Measurements from ENCODE around the gene MCCC1.

Gene MCCC1

DNA sequence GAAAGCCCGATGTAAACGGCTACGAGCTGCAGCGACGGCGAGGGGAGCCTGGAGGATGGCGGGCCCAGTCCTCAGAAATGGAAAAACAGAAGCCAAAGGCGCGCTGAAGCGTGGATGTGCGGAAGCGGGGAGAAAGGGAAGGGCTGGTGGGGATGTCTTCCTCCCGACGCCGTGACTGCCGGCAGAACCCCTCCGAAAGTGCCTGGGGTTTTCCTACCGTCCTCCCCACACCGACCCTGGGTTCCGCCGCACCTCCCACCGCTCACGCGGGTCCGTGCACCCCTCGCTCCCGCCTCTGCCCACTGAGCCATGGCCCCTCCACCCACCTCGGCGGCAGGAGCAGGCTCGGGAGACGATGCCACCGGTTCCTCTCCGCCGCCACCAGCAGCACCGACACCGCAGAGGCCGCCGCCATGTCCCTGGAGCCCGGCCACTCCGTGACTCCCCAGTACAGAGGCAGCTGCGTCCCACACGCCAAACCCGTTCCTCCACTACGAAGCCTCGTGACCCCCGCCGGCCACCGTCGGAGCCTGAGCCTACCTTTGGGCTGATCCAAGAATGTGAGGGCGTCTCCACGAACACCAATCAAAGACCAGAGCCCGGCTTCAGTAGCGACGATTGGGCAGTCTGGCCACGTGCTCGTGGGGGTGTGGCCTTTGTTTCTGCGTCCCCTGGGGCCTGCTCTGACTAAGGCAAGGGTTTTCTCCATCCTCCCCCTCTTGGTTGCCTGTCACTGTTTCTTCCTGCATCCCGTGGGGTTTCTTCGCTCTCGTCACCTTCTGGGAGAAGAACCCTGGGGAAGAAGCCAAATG lies at the start of gene MCCC1:
MCCC1 (minus strand) TSS at position 471 of the 812 bp plus-strand sequence; CDS start at position 415, 56 bp downstream.
- peak within 1 kb of the TSS; percentile 93 for H3K4me3 Mint-ChIP-seq
- H3K27me3 Mint-ChIP-seq: no peaks in the 10 kb centered on the region
- H3K36me3 Mint-ChIP-seq (ENCODE audit: low read depth): peaks cover 20% of the 10 kb centered on the region
- intact Hi-C loops (cut with micrococcal nuclease): loop anchor here (10.0 kb wide), 1 partner anchor 174 kb away; no protein-coding TSS in a partner anchor
- H3K9me3 Mint-ChIP-seq: no peaks in the 10 kb centered on the region
- peaks cover 33% of the 10 kb centered on the region for H3K4me1 Mint-ChIP-seq (ENCODE audit: low read depth)
- peak within 1 kb of the TSS; percentile 98 for H3K27ac Mint-ChIP-seq

DNA sequence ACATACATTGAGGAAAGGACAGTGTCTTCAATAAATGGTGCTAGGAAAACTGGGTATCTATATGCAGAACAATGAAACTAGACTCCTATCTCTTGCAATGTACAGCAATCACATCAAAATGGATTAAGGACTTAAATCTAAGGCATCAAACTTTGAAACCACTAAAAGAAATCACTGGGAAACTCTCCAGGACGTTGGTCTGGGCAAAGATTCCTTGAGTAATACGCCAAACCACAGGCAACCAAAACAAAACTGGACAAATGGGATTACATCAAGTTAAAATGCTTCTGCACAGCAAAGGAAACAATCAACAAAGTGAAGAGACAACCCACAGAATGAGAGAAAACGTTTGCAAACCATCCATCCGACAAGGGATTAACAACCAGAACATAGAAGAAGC lies 48.8 kb upstream of the MCCC1 start:
- Mint-ChIP-seq H3K27me3 (peaks cover 22% of the 10 kb centered on the region), H3K9me3 (no peaks in the 10 kb centered on the region), H3K4me3 (no peak overlapping the region), H3K36me3 (ENCODE audit: low read depth) (no peaks in the 10 kb centered on the region), H3K27ac (no peak overlapping the region), H3K4me1 (ENCODE audit: low read depth) (peaks cover 28% of the 10 kb centered on the region)
- intact Hi-C loops (cut with micrococcal nuclease): no loop called here

DNA sequence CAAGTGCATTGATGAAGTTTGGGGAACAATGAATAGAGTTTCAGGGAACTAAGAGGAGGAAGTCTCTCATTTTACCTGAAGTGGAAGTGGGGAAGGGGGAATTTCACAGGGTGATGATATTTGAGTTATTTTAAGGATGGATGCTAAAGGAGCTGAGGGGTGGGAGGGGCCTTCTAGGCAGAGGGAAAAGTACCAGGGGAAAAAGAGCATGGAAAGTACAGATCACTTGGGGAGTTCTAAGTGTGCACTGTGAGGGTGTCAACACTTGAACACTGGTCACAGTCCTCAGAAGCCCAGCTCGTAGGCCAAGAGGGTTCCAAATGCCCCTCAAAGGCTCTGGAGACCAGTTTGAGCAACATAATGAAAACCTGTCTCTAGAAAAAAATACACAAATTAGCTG lies 45.1 kb upstream of the MCCC1 start:
- Mint-ChIP-seq H3K4me3 (no peak overlapping the region), H3K36me3 (ENCODE audit: low read depth) (no peaks in the 10 kb centered on the region), H3K4me1 (ENCODE audit: low read depth) (peaks cover 6% of the 10 kb centered on the region), H3K9me3 (no peaks in the 10 kb centered on the region), H3K27ac (no peak overlapping the region), H3K27me3 (peaks cover 15% of the 10 kb centered on the region)
- intact Hi-C loops (cut with micrococcal nuclease): no loop called here

DNA sequence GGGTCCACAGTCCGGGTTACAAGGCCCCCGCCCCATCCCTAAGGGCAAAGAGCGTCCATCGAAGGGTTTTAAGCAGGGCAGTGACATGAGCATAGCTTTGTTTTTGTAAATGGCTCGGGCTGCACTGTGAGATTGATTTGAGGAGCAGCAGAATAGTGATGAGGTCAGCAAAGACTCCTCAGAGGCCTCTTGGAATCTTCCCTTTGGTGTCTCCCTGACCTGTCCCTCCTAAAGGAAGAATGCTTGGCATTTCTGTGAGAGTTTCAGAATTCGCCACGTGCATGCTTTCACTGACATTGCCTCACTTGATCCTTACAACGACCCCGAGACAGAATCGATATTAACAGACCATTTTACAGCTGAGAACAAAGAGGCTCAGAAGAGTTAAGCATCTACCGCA lies 42.9 kb upstream of the MCCC1 start:
- peaks cover 13% of the 10 kb centered on the region for H3K27me3 Mint-ChIP-seq
- H3K36me3 Mint-ChIP-seq (ENCODE audit: low read depth): no peaks in the 10 kb centered on the region
- H3K4me3 Mint-ChIP-seq: no peak overlapping the region
- H3K9me3 Mint-ChIP-seq: no peaks in the 10 kb centered on the region
- intact Hi-C loops (cut with micrococcal nuclease): no loop called here
- H3K4me1 Mint-ChIP-seq (ENCODE audit: low read depth): peaks cover 6% of the 10 kb centered on the region
- H3K27ac Mint-ChIP-seq: no peak overlapping the region

DNA sequence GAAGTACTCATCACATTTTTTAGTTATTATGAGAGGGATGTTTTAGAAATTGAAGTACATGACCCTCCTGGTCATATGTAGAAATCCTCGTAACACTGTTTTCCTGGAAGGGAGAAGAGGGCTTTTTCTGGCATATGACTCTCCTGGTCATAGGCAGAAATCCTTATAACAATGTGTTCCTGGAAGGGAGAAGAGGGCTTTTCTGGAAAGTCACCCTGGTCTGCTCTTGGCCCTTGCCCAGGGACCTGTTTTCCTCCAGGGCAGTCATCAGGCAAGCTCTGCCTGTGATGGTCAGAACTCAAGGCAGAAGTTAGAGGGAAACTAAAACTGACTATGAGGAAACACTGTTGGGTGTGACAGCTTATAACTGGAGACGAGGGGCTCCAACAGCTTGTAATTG lies 35.5 kb upstream of the MCCC1 start:
- intact Hi-C loops (cut with micrococcal nuclease): no loop called here
- Mint-ChIP-seq H3K36me3 (ENCODE audit: low read depth) (no peaks in the 10 kb centered on the region), H3K4me3 (no peak overlapping the region), H3K27ac (peak overlapping the region; percentile 30), H3K4me1 (ENCODE audit: low read depth) (peaks cover 27% of the 10 kb centered on the region), H3K9me3 (peaks cover 7% of the 10 kb centered on the region), H3K27me3 (peaks cover 35% of the 10 kb centered on the region)

DNA sequence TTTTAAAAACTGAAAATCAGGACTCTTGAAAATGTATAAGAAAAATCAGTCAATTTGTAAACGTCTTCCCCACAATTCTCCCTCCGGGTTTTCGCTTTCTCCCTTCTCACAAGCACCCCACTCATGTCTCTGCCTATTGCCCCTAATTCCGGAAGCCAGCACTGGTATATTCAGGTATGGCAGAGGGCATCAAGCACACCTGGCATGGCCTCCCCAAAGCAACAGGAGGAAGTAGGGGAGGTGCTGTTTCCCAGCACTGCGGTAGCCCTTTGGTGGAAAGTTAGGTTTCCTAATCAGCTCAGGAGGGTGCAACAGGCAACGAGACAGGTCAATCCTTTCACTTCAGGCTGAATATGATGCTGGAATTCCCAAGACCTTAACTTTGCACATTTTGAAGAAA lies 33.1 kb upstream of the MCCC1 start:
- Mint-ChIP-seq H3K9me3 (peaks cover 21% of the 10 kb centered on the region), H3K27ac (no peak overlapping the region), H3K27me3 (peaks cover 35% of the 10 kb centered on the region), H3K4me1 (ENCODE audit: low read depth) (peaks cover 27% of the 10 kb centered on the region), H3K4me3 (no peak overlapping the region), H3K36me3 (ENCODE audit: low read depth) (peaks cover 11% of the 10 kb centered on the region)
- intact Hi-C loops (cut with micrococcal nuclease): no loop called here

DNA sequence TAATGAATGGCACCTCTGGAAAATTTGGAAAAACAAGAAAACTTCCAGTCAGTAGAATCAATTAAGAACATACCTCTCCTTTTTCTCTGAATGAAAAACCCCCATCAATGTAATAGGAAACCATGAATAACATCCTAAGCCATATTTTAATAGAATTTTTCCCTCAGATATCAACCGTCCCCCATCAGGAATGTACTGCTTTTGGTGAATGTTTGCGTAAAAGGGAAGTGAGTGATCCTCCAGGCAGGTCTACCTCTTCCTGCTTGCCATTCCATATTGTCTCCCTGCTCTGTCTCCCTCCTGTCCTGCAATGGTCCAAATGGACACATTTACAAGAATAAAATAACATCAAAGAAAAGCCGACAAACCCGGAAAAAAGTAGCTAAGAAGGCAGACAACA lies 32.4 kb upstream of the MCCC1 start:
- Mint-ChIP-seq H3K27ac (no peak overlapping the region), H3K4me1 (ENCODE audit: low read depth) (peaks cover 27% of the 10 kb centered on the region), H3K36me3 (ENCODE audit: low read depth) (peaks cover 11% of the 10 kb centered on the region), H3K27me3 (peaks cover 35% of the 10 kb centered on the region), H3K9me3 (peaks cover 21% of the 10 kb centered on the region), H3K4me3 (no peak overlapping the region)
- intact Hi-C loops (cut with micrococcal nuclease): no loop called here

DNA sequence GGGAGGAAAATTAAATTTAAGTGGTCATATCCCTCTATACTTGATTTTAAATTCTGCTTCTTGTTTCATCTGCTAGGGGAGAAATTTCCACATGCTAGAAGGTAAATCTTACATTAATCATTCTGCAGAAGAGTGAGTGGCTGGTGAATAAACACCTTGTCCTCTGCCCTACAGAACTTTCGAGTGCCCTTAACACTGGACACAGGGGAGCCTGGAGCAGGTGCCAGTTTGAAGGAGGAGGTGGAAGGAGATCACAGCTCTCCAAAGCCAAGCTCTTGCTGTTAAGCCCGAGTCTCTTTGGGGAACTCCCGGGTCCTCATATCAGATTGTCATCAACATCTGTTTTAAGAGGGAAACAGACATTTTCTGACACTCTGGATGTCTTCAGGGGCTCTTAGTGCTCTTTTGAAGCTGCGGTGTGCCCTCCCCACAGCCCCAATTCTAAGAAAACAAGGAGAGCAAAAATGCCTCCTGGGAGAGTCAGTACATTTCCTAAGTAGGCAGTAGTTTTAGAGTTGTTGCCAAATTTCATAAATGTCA lies 32.0 kb upstream of the MCCC1 start:
- peak overlapping the region; percentile 27 for H3K27ac Mint-ChIP-seq
- no peak overlapping the region for H3K4me3 Mint-ChIP-seq
- H3K36me3 Mint-ChIP-seq (ENCODE audit: low read depth): peaks cover 11% of the 10 kb centered on the region
- peaks cover 34% of the 10 kb centered on the region for H3K27me3 Mint-ChIP-seq
- intact Hi-C loops (cut with micrococcal nuclease): no loop called here
- H3K4me1 Mint-ChIP-seq (ENCODE audit: low read depth): peaks cover 27% of the 10 kb centered on the region
- peaks cover 21% of the 10 kb centered on the region for H3K9me3 Mint-ChIP-seq

DNA sequence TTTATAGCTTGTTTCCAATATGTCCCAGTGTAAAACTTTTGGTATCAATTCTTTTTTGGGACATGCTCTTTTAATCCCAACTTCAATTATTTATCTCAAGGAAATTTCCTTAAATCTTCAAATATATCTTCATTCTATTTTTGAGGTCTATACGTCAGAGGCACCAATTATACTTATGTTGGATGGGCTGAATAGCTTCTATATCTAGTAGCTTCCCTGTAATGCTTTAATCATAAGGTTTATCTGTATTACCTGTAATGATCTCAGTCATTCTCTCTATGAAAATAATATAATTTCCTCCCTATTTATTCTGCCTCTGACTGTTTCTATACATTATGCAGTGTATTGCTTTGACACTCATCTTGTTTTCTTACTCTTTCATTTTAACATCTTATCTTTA lies 29.9 kb upstream of the MCCC1 start:
- Mint-ChIP-seq H3K9me3 (peaks cover 21% of the 10 kb centered on the region), H3K27me3 (peaks cover 22% of the 10 kb centered on the region), H3K27ac (peak overlapping the region; percentile 59), H3K36me3 (ENCODE audit: low read depth) (peaks cover 11% of the 10 kb centered on the region), H3K4me3 (no peak overlapping the region), H3K4me1 (ENCODE audit: low read depth) (peaks cover 24% of the 10 kb centered on the region)
- intact Hi-C loops (cut with micrococcal nuclease): loop anchor here (5.0 kb wide), 1 partner anchor 33 kb away; the partner anchor contains the start of gene LAMP3

DNA sequence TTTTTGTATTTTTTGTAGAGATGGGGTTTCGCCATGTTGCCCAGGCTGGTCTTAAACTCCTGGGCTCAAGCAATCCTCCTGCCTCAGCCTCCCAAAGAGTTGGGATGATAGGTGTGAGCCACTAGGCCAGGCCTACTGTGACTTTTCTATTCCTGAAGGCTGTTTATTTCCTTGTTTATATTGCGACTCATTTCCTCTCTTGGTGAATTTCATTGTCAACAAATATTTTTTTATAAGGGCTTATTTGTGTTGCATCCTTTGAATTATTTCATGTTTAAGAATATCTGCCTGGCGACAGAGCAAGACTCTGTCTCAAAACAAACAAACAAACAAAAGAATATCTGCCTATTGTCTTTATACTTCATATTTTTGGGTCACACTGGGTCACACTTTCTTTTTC lies 29.4 kb upstream of the MCCC1 start:
- H3K9me3 Mint-ChIP-seq: peaks cover 21% of the 10 kb centered on the region
- H3K4me3 Mint-ChIP-seq: no peak overlapping the region
- H3K4me1 Mint-ChIP-seq (ENCODE audit: low read depth): peaks cover 19% of the 10 kb centered on the region
- peaks cover 11% of the 10 kb centered on the region for H3K36me3 Mint-ChIP-seq (ENCODE audit: low read depth)
- H3K27ac Mint-ChIP-seq: peak overlapping the region; percentile 59
- peaks cover 20% of the 10 kb centered on the region for H3K27me3 Mint-ChIP-seq
- intact Hi-C loops (cut with micrococcal nuclease): loop anchor here (5.0 kb wide), 1 partner anchor 34 kb away; the partner anchor contains the start of gene LAMP3

DNA sequence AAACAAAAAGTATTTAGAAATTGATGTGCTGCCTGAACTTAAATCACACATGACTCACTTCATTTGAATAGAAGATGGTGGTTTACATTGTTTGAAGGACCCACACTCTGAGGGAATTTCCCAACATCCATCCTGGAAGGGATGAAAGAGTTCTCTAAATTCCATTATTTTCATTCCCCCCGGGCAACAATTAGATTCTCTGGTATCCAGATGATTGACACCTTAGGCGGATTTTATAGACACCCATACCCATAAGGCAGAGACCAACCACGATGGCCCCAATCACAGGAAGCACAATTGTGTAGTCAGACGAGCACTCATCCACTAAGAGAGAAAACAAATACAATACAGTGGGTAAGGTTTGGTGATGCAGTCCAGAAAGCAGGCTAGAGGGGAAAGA lies 24.6 kb upstream of the MCCC1 start:
- no peak overlapping the region for H3K4me3 Mint-ChIP-seq
- H3K27ac Mint-ChIP-seq: no peak overlapping the region
- peaks cover 4% of the 10 kb centered on the region for H3K9me3 Mint-ChIP-seq
- intact Hi-C loops (cut with micrococcal nuclease): loop anchor here (2.0 to 5.0 kb wide), 2 partner anchors 61 to 128 kb away; partner anchors contain the start of gene B3GNT5
- peaks cover 7% of the 10 kb centered on the region for H3K4me1 Mint-ChIP-seq (ENCODE audit: low read depth)
- H3K36me3 Mint-ChIP-seq (ENCODE audit: low read depth): peaks cover 2% of the 10 kb centered on the region
- peaks cover 7% of the 10 kb centered on the region for H3K27me3 Mint-ChIP-seq

DNA sequence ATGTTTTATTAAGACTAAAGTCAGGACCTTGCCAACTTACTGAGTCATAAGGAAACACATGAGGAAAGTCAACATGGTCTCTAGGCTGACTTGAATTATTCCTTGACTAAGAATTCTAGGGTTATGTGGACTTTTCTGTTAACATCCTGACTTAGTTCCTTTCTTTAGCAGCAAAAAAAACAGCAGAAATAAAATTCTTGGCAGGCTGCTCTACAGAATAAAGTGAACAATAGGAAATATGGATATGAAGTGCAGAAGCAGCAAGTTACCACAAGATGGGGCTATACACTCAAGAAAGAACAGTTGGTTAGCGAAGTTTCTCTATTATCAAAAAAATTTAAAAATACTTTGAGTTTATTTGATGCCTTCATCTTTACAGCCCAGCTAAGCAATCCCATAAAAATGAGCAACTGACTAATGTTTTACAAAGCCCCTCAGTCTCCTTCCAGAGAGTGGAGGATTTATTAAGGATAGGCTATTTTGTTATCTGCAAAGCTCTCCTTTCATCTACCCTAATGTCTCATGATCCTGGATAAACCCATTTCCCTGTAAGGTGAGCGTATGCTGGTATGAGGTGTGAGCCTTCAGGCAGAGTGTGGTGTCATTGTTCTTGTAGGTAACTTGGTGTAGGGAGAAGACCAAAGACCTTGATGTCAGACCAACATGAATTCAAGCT lies 23.1 kb upstream of the MCCC1 start:
- Mint-ChIP-seq H3K4me1 (ENCODE audit: low read depth) (peaks cover 7% of the 10 kb centered on the region), H3K9me3 (no peaks in the 10 kb centered on the region), H3K27me3 (peaks cover 20% of the 10 kb centered on the region), H3K36me3 (ENCODE audit: low read depth) (no peaks in the 10 kb centered on the region), H3K27ac (no peak overlapping the region), H3K4me3 (no peak overlapping the region)
- intact Hi-C loops (cut with micrococcal nuclease): loop anchor here (1.0 to 5.0 kb wide), 3 partner anchors 62 to 264 kb away; partner anchors contain the start of gene B3GNT5

DNA sequence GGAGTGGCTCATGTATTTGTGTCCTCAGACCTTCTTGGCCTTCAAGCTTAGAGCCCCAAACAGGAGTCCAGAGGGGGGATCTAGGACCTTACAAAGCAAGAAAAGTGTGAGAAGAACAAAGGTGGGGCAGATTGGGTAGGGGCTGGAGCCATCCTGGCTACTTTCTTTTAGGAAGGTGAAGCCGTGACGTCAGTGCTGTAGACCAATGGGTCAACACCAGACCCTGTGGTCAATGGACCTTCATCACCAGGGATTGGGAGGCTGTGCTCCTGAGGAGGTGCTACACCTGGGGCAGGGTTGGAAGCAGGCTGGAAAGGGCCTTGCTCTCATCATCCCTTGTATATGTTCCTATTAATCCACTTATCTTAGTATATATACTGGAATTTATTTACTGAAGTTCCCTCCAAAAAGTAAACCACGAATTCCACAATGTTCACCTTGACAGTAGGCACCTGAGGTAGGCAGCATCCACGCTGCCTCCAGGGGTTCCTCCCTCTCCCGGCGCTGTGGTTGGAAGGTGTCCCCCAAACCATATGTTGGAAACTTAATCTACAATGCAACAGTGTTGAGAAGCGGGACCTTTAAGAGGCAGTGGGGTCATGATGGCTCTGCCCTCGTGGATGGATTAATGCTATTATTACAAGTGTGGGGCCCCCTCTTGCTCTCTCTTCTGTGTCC lies 21.4 kb upstream of the MCCC1 start:
- H3K27ac Mint-ChIP-seq: no peak overlapping the region
- H3K9me3 Mint-ChIP-seq: no peaks in the 10 kb centered on the region
- intact Hi-C loops (cut with micrococcal nuclease): loop anchor here (5.0 kb wide), 1 partner anchor 132 kb away; the partner anchor contains the start of gene B3GNT5
- peaks cover 37% of the 10 kb centered on the region for H3K27me3 Mint-ChIP-seq
- no peak overlapping the region for H3K4me3 Mint-ChIP-seq
- H3K36me3 Mint-ChIP-seq (ENCODE audit: low read depth): no peaks in the 10 kb centered on the region
- peaks cover 14% of the 10 kb centered on the region for H3K4me1 Mint-ChIP-seq (ENCODE audit: low read depth)

Measured in dendritic cell treated with granulocyte-macrophage colony-stimulating factor and Interleukin-4, amounts not matched to agents 40 ng/mL and 50 ng/mL, for 4 days (primary cell).